Stimulated activated naive CD8-positive, alpha-beta T cell treated with anti-CD3 and anti-CD28 coated beads, Interleukin-15, amount 100 ng/mL, for 72 hours (primary cell): Measurements from ENCODE around the gene CARTPT.
A peak's percentile ranks its signal among the peaks of the same experiment; 100 is the strongest.

ENCODE experiments used
- ATAC-seq: fragments of 150-1000 bp; cut with Tn5 transposase; 2 replicates; pipeline ENCODE4 v1.10.0; 2021; ENCODE audit warnings: mild to moderate bottlenecking, moderate library complexity
- DNase-seq, 2 donors: peaks; one replicate each; pipeline ENCODE4 v3.0.0; 2021 to 2022
- H3K27ac Mint-ChIP-seq, 2 donors: one replicate each; pipeline ENCODE4 v1.8.0; 2022; ENCODE audit warnings: mild to moderate bottlenecking in 2 of 2, mixed read lengths in 2 of 2, moderate library complexity in 2 of 2
- H3K27me3 Mint-ChIP-seq: one replicate; pipeline ENCODE4 v1.8.0; 2022; ENCODE audit warnings: mixed read lengths
- H3K4me1 Mint-ChIP-seq: one replicate; pipeline ENCODE4 v1.8.0; 2022; ENCODE audit warnings: mild to moderate bottlenecking, mixed read lengths
- H3K4me3 Mint-ChIP-seq, 2 donors: one replicate each; pipeline ENCODE4 v1.8.0; 2022; ENCODE audit warnings: mild to moderate bottlenecking in 2 of 2, mixed read lengths in 2 of 2, moderate library complexity in 1 of 2
- H3K9me3 Mint-ChIP-seq, 2 donors: one replicate each; pipeline ENCODE4 v1.8.0; 2022; ENCODE audit warnings: mixed read lengths in 2 of 2

CARTPT gene

GRCh38 chr5:71706906-71707305, 12.2 kb upstream of the CARTPT start:
- no peak for ATAC-seq

DNA sequence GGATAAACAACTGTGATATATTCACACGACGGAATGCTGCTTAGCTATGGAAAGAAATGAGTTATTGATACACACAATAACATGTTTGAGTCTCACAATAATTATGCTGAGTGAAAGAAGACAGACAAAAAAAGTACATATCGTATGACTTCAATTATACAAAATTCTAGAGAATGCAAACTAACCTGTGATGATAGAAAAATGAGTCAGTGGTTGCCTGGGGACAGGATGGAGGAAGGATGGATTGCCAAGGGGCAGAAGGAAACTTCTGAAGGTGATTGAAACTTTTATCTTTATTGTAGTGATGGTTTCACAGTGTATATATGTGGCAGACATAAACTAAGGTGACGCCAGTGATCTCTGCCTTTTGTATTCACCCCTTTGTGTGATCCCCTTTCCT, 7.5 kb upstream of the CARTPT start:
- ATAC-seq (no peak), DNase-seq (no peak)
- H3K4me3 Mint-ChIP-seq, result no peak overlapping the region
- no peaks in the 10 kb centered on the region for H3K9me3 Mint-ChIP-seq
- no peak overlapping the region for H3K27ac Mint-ChIP-seq
- H3K4me1 Mint-ChIP-seq, result no peaks in the 10 kb centered on the region
- H3K27me3 Mint-ChIP-seq, result peaks cover 62% of the 10 kb centered on the region

More at GRCh38 chr5:71706906-71707305, 12.2 kb upstream of the CARTPT start:
- no peaks in the 10 kb centered on the region for H3K4me1 Mint-ChIP-seq
- no peak for DNase-seq
- H3K9me3 Mint-ChIP-seq, result no peaks in the 10 kb centered on the region
- H3K27ac Mint-ChIP-seq, result no peak overlapping the region
- H3K27me3 Mint-ChIP-seq, result peaks cover 60% of the 10 kb centered on the region
- H3K4me3 Mint-ChIP-seq, result no peak overlapping the region

DNA sequence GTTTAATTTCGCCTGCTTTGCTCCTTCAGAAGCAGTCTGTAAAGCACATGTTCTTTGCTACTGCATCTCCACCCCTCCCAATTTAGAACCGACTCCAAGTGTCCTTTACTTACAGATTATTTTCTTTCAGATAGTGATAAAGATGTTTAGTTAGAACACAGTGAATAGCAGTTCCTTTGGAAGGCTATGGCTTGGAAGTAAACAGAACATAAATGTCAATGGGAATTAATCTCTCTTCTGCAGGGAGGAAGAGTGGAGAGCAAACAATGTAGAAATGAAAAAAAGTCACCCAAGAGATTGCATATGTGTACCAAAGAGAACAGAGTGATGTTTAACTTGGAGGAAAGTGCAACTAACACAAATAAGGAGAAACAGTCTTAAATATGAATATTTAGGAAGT, 4.2 kb upstream of the CARTPT start:
- no peak for DNase-seq
- Mint-ChIP-seq H3K27me3 (peaks cover 65% of the 10 kb centered on the region), H3K4me1 (peaks cover 9% of the 10 kb centered on the region), H3K27ac (no peak overlapping the region), H3K4me3 (no peak overlapping the region), H3K9me3 (peaks cover 0 to 7% of the 10 kb centered on the region in 2 donors)
- no peak for ATAC-seq

- no peak overlapping the region for H3K27ac Mint-ChIP-seq
- ATAC-seq (no peak), DNase-seq (no peak)
- H3K9me3 Mint-ChIP-seq, result no peaks in the 10 kb centered on the region
- peaks cover 64% of the 10 kb centered on the region for H3K27me3 Mint-ChIP-seq
- no peak overlapping the region for H3K4me3 Mint-ChIP-seq
- H3K4me1 Mint-ChIP-seq, result no peaks in the 10 kb centered on the region
Measured at GRCh38 chr5:71727978-71728377, 8.9 kb downstream of the CARTPT start.

GRCh38 chr5:71731015-71731414, 11.9 kb downstream of the CARTPT start:
- no peak for ATAC-seq
- H3K27me3 Mint-ChIP-seq, result peaks cover 69% of the 10 kb centered on the region
- no peak overlapping the region for H3K27ac Mint-ChIP-seq
- DNase-seq, result no peak
- no peaks in the 10 kb centered on the region for H3K4me1 Mint-ChIP-seq
- H3K4me3 Mint-ChIP-seq, result no peak overlapping the region
- no peaks in the 10 kb centered on the region for H3K9me3 Mint-ChIP-seq

DNA sequence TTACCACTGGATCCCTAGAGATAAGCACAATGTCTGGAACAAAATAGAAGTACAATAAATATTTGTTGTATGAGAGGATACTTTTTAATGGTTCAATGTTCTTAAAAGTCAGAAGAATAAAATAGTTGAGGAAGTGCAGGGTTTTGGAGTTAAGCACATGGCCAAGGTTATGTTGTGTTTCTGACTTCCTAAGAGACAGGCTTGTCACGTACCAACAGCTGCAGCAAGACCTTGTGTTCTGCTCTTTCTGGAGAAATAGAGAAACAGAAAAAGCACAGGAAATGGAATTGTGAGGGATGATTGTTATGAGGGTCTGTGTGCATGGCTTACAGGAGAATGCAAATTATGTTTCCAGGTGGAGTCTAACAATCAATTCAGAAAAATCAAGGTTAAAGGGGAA, 12.9 kb downstream of the CARTPT start:
- Mint-ChIP-seq H3K4me3 (no peak overlapping the region), H3K27me3 (peaks cover 59% of the 10 kb centered on the region), H3K9me3 (no peaks in the 10 kb centered on the region), H3K27ac (no peak overlapping the region), H3K4me1 (no peaks in the 10 kb centered on the region)
- ATAC-seq, result no peak
- DNase-seq, result no peak

DNA sequence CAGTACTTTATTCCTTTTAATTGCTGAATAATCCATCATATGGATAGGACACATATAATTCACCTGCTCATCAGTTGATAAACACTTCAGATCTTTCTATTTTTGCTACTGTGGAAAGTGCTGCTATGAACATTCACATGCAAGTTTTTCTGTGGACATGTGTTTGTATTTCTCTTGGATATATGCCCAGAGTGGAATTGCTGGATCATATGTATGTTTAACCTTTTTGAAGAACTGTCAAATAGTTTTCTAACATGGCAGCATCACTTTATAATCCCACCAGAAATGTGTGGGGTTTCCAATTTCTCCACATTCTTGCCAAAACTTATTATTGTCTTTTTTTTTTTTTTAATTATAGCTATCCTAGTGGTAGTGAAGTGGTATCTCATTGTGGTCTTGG, 15.1 kb downstream of the CARTPT start:
- no peaks in the 10 kb centered on the region for H3K9me3 Mint-ChIP-seq
- peaks cover 42% of the 10 kb centered on the region for H3K27me3 Mint-ChIP-seq
- H3K4me1 Mint-ChIP-seq, result no peaks in the 10 kb centered on the region
- DNase-seq, result no peak
- no peak overlapping the region for H3K4me3 Mint-ChIP-seq
- no peak overlapping the region for H3K27ac Mint-ChIP-seq
- ATAC-seq, result no peak

DNA sequence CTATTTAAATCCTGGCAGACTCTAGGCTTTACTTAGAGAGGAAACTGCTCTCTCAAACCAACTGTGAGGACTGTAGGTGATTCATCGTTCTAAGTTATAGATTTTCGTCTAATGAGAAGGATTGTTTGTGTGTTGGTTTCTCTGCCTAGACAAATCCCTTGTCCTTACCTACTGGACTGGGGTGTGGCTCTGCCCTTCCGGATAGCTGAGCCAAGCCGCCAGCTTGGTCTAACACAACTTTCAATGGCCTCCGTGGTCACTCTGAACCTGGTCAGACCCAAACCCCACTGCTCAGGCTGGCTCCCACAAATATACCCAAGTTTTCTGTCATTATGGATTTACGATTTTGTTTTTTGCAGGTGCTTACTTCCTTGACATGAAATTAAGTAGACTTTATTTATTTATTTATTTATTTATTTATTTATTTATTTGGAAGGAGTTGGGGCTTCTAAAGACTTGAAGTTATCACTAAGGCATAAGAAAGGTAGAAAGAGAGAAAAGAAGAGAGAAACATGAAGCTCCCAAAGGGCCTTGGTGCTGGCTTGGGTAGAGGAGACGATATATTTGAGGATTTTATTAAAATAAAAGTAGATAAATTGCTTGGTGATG, 19.0 kb downstream of the CARTPT start:
- ATAC-seq (no peak), DNase-seq (no peak)
- peaks cover 33% of the 10 kb centered on the region for H3K27me3 Mint-ChIP-seq
- no peak overlapping the region for H3K4me3 Mint-ChIP-seq
- H3K9me3 Mint-ChIP-seq, result no peaks in the 10 kb centered on the region
- no peak overlapping the region for H3K27ac Mint-ChIP-seq
- no peaks in the 10 kb centered on the region for H3K4me1 Mint-ChIP-seq

GRCh38 chr5:71738662-71739361, 19.7 kb downstream of the CARTPT start:
- no peak overlapping the region for H3K27ac Mint-ChIP-seq
- H3K4me1 Mint-ChIP-seq, result no peaks in the 10 kb centered on the region
- no peak for ATAC-seq
- peaks cover 28% of the 10 kb centered on the region for H3K27me3 Mint-ChIP-seq
- no peak for DNase-seq
- H3K4me3 Mint-ChIP-seq, result no peak overlapping the region
- no peaks in the 10 kb centered on the region for H3K9me3 Mint-ChIP-seq

GRCh38 chr5:71740015-71740753, 21.1 kb downstream of the CARTPT start:
- Mint-ChIP-seq H3K4me1 (no peaks in the 10 kb centered on the region), H3K27me3 (peaks cover 19% of the 10 kb centered on the region), H3K9me3 (no peaks in the 10 kb centered on the region), H3K27ac (no peak overlapping the region), H3K4me3 (no peak overlapping the region)
- no peak for DNase-seq
- ATAC-seq, result peak; percentile 71

GRCh38 chr5:71743155-71743554, 24.1 kb downstream of the CARTPT start:
- H3K27ac Mint-ChIP-seq, result no peak overlapping the region
- no peaks in the 10 kb centered on the region for H3K4me1 Mint-ChIP-seq
- no peak for ATAC-seq
- no peaks in the 10 kb centered on the region for H3K9me3 Mint-ChIP-seq
- peaks cover 24% of the 10 kb centered on the region for H3K27me3 Mint-ChIP-seq
- no peak overlapping the region for H3K4me3 Mint-ChIP-seq
- no peak for DNase-seq

GRCh38 chr5:71744009-71744790, 25.1 kb downstream of the CARTPT start:
- Mint-ChIP-seq H3K4me3 (no peak overlapping the region), H3K27ac (no peak overlapping the region), H3K9me3 (no peaks in the 10 kb centered on the region), H3K27me3 (peaks cover 24% of the 10 kb centered on the region), H3K4me1 (no peaks in the 10 kb centered on the region)
- no peak for DNase-seq
- no peak for ATAC-seq

- H3K4me1 Mint-ChIP-seq, result no peaks in the 10 kb centered on the region
- no peaks in the 10 kb centered on the region for H3K9me3 Mint-ChIP-seq
- DNase-seq (no peak), ATAC-seq (no peak)
- H3K4me3 Mint-ChIP-seq, result no peak overlapping the region
- H3K27me3 Mint-ChIP-seq, result peaks cover 17% of the 10 kb centered on the region
- no peak overlapping the region for H3K27ac Mint-ChIP-seq
Measured at GRCh38 chr5:71747182-71747581, 28.1 kb downstream of the CARTPT start.

GRCh38 chr5:71748360-71748759, 29.3 kb downstream of the CARTPT start:
- peaks cover 17% of the 10 kb centered on the region for H3K27me3 Mint-ChIP-seq
- H3K4me3 Mint-ChIP-seq, result no peak overlapping the region
- no peaks in the 10 kb centered on the region for H3K4me1 Mint-ChIP-seq
- H3K27ac Mint-ChIP-seq, result no peak overlapping the region
- ATAC-seq (no peak), DNase-seq (no peak)
- H3K9me3 Mint-ChIP-seq, result no peaks in the 10 kb centered on the region

- Mint-ChIP-seq H3K27ac (peak overlapping the region in 1 of 2 donors; percentile 66), H3K9me3 (no peaks in the 10 kb centered on the region), H3K27me3 (no peaks in the 10 kb centered on the region), H3K4me3 (no peak overlapping the region), H3K4me1 (no peaks in the 10 kb centered on the region)
- DNase-seq (no peak), ATAC-seq (no peak)
Measured at GRCh38 chr5:71751422-71751821, 32.3 kb downstream of the CARTPT start.
